Lower leg skin (tissue), 4 donors: ENCODE data around the gene CRYL1. TPM values are rescaled to one million over a fixed set of nuclear protein-coding genes. Genes with fewer than 3 reads are reported as not detected.

Source experiments
- DNase-seq, 2 donors: peaks; one replicate each; pipeline ENCODE4 v3.0.0-alpha.2; 2019; ENCODE audit warnings: low spot score in 2 of 2
- H3K4me3 ChIP-seq: fragments of 200-600 bp; sonication (generic); 2 replicates; pipeline ENCODE4 v1.5.1; 2017; ENCODE audit warnings: mild to moderate bottlenecking, low read depth; ENCODE audit not compliant: poor library complexity, severe bottlenecking
- CTCF ChIP-seq, 3 donors: fragments of 450-650 bp; IDR thresholded peaks; one replicate each; pipeline ENCODE4 v1.5.1; 2016; ENCODE audit warnings: antibody characterized with exemption in 3 of 3, mild to moderate bottlenecking in 3 of 3, moderate library complexity in 2 of 3
- POLR2A ChIP-seq, 2 donors: fragments of 450-650 bp; IDR thresholded peaks; one replicate each; pipeline ENCODE4 v1.6.1; 2016 to 2017; ENCODE audit warnings: antibody characterized with exemption in 2 of 2, mild to moderate bottlenecking in 1 of 2, moderate library complexity in 1 of 2
- WGBS, 2 donors: methylation state at CpG; one replicate each; pipeline ENCODE4 v1.1.5; 2018; 5-methylcytosine and 5-hydroxymethylcytosine counted together
- intact Hi-C: fragments of 100-400 bp; cut with DNase I; formaldehyde crosslinking; loops from one replicate; pipeline ENCODE4 v1.15.0; 2023; ENCODE audit warnings: low total_unique reads
- total RNA-seq, 4 donors: library from RNA; depleted of rRNA; stranded (reverse); fragments of >200 nt; gene quantifications; one replicate each; pipeline ENCODE4 v1.1.0, GENCODE V29; 2016

Gene CRYL1
- total RNA-seq, 4 donors from 2014 or later: 10.3 to 21.4 (median 16.8) TPM

GRCh38 chr13:20513466-20513995, 12.1 kb downstream of the CRYL1 start:
- no peak for DNase-seq
- WGBS, 2 donors: 67 to 74% methylated on average over 4 of the region's 4 CpGs
- TF ChIP-seq CTCF (IDR thresholded peaks at IDR 0.05) (no peak), POLR2A (IDR thresholded peaks at IDR 0.05) (no peak)
- no peak overlapping the region for H3K4me3 ChIP-seq
- intact Hi-C loops: no loop called here

- TF ChIP-seq POLR2A (IDR thresholded peaks at IDR 0.05): no peak
- no peak for TF ChIP-seq CTCF (IDR thresholded peaks at IDR 0.05)
- DNase-seq: no peak
- intact Hi-C loops: no loop called here
- H3K4me3 ChIP-seq: no peak overlapping the region
- WGBS, 2 donors: 76 to 80% methylated on average over 10 of the region's 10 CpGs
Observed at GRCh38 chr13:20512042-20512683, 13.5 kb downstream of the CRYL1 start.

DNA sequence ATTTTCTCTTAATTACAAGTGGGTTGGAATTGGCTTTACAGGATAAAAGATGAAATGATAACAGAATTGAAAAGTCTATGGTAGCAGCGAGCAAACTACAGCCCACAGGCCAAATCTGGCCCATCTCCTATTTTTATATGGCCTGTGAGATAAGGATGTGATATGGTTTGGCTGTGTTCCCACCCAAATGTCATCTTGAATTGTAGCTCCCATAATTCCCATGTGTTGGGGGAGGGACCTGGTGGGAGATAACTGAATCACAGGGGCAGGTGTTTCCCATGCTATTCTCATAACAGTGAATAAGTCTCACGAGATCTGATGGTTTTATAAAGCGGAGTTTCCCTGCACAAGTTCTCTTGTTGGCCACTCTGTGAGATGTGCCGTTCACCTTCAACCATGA, 19.0 kb downstream of the CRYL1 start:
- intact Hi-C loops: no loop called here
- no peak for DNase-seq
- TF ChIP-seq CTCF (IDR thresholded peaks at IDR 0.05) (no peak), POLR2A (IDR thresholded peaks at IDR 0.05) (no peak)
- WGBS, 2 donors: 84 to 90% methylated on average over 4 of the region's 4 CpGs
- no peak overlapping the region for H3K4me3 ChIP-seq

DNA sequence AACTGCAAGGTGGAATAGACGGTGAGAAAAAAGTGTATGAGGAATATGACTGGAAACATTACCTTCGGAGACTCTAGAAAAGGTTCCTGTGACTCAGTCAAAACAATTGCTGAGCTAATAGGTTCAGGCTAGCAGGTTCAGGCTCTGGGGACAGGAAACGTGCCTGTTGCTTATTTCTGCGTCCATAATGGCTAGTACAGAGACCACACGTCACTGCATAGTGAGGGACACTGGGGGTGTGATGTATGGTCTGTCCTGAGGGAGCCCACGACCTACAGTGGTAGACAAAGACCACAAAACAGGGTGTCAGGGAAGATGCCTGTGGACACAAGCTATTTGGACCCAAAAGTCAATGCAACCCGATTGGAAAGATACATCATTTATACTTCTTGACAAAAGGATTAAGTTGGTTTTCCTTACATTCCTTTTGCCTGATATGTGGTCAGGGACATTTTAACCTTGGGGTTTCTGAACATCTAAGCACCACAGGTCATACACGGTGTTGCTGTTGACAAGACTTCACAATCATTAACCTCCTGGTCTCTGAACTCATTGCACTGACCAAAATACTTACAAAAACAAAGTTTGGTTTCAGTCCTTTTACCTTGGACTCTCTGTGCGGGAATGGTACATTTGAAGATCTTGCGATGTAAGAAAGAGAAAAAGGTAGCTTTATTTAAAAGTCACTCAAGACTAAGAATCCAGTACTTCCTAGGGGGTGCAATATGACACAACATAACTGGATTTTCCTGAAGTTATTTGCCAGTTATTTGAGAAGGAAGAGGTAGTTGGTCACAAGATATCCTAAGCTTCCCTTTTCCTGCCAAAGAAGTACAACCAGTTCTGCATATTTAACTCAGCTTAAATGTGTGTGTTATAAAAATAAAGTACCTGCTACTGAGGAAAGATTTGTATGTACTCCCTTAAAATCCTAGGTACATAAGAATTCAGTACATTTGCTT, 20.0 kb downstream of the CRYL1 start:
- TF ChIP-seq CTCF (IDR thresholded peaks at IDR 0.05) (no peak), POLR2A (IDR thresholded peaks at IDR 0.05) (no peak)
- intact Hi-C loops: no loop called here
- 87 to 91% methylated on average over 10 of the region's 10 CpGs for WGBS, 2 donors
- H3K4me3 ChIP-seq: no peak overlapping the region
- DNase-seq: no peak

DNA sequence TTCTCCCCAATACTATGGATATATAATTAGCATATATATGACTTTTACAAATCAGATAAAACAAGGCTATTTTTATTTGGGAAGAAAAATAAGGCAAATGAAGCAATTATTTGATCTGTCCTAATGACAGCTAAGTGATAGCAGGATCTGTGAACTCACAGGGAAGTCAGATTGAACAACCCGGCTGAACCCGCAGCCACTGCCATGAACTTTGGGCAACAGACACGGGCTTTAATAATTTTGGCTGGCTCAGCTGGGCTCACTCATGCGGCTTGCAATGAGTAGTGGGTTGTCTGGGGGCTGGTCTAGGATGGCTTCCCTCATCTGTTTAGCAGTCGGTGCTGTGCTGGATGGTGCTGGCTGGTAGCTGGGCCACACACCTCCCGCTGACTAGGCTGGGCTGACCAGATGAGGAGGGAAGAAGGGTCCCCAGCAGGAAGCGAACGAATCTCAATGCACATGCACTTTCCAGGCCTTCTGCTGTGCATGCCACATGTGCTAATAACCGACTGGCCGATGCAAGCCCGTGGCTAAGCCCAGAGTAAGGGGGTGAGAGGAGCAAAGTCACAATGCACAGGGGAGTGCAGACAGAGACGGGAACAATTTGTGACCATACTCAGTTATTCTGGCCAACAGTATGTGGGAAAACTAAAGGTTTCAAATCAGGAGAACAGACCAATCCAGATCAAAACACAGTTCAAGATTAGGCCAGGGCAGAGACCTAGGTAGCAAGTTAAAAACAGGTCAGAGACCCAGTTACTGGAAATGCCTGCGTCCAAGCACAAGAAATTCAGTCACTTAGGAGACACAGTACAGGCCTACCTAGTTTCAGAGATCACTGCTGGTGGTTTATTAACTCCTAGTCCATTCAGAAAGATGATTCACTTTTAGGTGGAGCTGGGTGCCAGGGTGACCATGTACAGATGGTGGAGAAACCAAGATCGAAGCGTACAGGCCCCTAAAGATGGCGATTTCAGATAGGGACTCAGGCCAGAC, 22.3 kb downstream of the CRYL1 start:
- no peak for DNase-seq
- WGBS, 2 donors: 91 to 94% methylated on average over 16 of the region's 16 CpGs
- H3K4me3 ChIP-seq: no peak overlapping the region
- intact Hi-C loops: no loop called here
- no peak for TF ChIP-seq CTCF (IDR thresholded peaks at IDR 0.05)
- no peak for TF ChIP-seq POLR2A (IDR thresholded peaks at IDR 0.05)
